ENCODE measurements around the gene SLC37A1.

DNA sequence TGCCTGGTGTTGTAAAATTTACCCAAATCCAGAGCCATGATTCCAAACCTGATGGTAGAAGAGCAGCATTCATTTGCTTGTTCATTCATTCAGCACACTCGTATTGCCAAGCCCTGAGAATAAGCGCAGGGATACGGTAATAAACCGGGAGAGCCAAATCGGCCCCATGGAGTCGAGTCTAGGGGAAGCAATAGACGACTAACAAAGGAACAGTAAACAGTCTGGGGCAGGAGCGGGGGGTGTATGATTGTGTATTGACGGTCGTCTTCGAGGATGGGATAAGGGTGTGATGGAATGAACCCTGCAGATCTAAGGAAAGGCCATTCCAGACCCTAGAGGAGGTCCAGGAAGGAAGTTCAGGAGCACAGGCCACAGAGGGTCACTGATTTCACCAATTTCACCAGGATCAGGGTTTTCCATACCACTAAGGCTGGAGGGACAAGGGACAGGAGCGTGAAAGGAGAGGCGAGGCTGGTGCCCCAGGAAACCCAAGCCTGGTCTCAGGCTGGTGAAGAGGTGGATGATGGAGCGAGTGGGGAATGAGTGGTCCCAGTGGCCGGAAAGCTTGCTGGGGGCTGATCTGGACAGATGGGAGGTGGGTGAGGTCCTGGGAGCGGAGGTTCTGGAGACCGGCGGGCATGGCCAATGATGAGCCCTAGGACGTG, 78.6 kb downstream of the SLC37A1 start:
- TF ChIP-seq, protein P1, sequence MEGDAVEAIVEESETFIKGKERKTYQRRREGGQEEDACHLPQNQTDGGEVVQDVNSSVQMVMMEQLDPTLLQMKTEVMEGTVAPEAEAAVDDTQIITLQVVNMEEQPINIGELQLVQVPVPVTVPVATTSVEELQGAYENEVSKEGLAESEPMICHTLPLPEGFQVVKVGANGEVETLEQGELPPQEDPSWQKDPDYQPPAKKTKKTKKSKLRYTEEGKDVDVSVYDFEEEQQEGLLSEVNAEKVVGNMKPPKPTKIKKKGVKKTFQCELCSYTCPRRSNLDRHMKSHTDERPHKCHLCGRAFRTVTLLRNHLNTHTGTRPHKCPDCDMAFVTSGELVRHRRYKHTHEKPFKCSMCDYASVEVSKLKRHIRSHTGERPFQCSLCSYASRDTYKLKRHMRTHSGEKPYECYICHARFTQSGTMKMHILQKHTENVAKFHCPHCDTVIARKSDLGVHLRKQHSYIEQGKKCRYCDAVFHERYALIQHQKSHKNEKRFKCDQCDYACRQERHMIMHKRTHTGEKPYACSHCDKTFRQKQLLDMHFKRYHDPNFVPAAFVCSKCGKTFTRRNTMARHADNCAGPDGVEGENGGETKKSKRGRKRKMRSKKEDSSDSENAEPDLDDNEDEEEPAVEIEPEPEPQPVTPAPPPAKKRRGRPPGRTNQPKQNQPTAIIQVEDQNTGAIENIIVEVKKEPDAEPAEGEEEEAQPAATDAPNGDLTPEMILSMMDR (conservative IDR thresholded peaks at IDR 0.05; ENCODE audit: low read depth, low read length) = no peak
- no peak for TF ChIP-seq EZH2 (IDR thresholded peaks at IDR 0.05; ENCODE audit: low read length, unreplicated experiment)
